Hematopoietic multipotent progenitor cell (in vitro differentiated cells): ENCODE data around the gene ZMIZ2. TPM values are rescaled to one million over a fixed set of nuclear protein-coding genes. Genes with fewer than 3 reads are reported as not detected.
"Not testable (repeated sequence)": the region's sequence is repeated elsewhere in the genome, so short reads cannot be mapped to it uniquely, and the experiment has no call there.

ENCODE experiments used
- DNase-seq, 3 donors: peaks; one replicate each; pipeline ENCODE4 v3.0.0-alpha.2; 2011 to 2015; ENCODE audit warnings: low read depth in 2 of 3, low spot score in 2 of 3
- total RNA-seq: library from RNA; depleted of rRNA; stranded (reverse); fragments of >200 nt; gene quantifications from one replicate; pipeline ENCODE4 v1.2.3, GENCODE V29; 2012

ZMIZ2 gene
- total RNA-seq, 1 donor, result 31.2 TPM

DNA sequence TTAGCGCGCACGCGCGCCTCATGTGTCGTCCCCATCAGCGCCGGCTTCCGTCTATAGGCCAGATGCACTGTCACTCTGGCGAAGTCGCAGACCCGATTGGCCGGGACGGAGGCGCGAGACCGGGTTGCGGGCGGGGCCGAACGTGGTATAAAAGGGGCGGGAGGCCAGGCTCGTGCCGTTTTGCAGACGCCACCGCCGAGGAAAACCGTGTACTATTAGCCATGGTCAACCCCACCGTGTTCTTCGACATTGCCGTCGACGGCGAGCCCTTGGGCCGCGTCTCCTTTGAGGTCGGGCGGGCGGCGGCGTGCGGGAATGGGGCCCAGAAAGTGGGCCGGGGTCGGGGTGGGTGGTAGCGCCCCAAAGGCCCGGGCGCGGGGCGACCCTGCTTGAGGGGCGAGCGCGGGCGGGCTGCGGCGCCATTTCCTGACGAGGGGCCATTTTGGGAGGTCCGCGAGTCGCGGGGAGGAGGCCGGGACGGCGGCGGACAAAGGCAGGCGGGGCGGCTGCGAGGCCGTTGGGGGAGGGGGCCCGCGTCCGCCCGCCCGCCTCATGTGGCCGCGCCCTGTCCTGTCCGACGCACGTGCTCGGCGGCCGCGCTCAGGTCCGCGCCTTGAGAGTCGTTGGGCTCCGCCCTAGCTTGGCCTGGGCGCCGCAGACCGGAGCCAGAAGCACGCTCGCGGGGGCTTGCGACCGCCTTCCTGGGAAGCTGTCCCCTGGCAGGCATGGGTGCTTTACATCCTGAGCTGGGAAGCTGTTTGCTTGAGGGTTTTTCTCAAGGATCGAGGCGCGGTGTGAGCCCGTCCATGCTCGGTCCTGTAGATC, 48.1 kb downstream of the ZMIZ2 start, which contains the start of gene PPIA:
PPIA (plus strand) TSS at position 178 of the 825 bp plus-strand sequence; CDS start at position 222, 44 bp downstream.
- peak; percentile 95 to 99 (median 98) for DNase-seq

DNA sequence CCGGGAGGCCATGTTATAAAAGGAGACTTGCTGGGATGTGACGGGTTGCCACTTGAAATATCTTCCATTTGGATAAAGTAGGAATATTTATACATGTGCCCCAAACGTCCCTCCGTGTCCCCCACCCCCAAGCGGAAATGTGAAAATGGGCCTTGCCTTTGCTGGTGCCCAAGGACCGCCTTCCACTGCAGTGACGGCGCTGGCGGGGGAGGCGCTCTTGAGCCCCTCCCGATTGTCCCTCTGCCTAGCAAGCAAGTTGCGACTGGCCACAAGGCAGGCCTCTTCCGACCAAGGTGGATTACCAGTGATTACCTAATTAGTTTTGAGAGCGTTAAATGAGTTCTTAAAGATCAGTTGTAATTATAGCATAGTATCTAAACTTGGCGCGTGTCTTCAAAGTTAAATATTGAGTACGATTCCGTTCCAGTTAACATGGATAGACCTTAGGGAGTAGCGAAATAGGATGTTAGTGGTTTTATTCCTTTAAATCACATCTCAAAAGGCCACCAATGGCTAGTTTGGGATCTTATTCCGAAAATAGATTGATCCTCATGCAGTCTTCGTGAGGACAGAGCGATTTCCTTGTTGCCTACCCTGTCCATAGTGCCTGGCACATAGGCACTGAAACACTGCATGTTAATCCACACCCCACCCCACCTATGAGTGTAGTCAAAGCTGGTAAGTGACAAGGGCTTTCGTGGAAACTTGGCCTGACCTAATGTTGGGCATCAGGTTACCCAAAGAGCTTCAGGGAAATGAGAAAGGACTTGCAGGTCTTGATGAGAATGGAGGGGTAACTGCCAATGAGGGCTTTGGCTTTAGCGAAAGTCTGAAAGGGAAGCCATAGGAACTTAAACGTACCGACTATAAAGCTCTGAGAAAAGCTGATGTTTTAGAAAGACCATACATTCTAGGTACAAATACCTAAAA, 48.9 kb downstream of the ZMIZ2 start:
- DNase-seq, result peak; percentile 60 to 94 (median 87)

DNA sequence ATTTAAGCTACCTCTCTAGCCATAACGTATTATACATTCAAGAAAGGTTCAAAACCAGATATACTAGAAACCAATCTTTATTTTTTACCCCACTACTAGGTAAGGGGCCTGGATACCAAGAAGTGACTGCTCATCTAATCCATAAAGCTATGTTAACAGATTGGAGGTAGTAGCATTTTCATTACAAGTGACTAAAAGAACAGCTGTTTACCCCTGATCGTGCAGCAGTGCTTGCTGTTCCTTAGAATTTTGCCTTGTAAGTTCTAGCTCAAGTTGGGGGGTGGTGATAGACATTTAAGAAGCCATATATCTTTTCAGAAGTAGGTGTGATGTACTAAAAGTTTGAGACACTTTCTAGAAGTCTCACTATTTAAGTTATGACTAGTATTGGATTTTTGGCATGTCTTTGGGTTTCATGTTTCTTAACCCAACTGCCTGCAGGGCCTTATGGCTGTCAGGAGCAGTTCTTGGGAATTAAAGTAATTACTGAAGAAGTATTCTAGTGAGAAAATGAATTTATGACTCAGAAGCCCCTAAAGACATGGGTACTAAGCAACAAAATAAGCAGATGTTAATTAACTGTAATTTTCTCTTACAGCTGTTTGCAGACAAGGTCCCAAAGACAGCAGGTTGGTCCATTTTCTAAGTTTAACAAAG, 50.1 kb downstream of the ZMIZ2 start:
- no peak for DNase-seq

DNA sequence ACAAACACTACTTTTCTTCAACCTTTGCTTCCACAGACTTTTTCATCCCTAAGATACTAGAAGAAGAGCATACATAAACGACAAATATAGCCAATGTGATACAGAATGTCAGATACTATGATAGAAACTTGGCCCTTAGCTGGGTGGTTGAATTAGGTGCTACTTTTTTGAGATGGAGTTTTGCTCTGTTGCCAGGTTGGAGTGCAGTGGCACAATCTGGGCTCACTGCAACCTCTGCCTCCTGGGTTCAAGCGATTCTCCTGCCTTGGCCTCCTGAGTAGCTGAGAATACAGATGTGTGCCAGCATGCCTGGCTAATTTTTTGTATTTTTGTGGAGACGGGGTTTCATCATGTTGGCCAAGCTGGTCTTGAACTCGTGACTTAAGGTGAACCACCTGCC, 51.3 kb downstream of the ZMIZ2 start:
- no peak for DNase-seq

DNA sequence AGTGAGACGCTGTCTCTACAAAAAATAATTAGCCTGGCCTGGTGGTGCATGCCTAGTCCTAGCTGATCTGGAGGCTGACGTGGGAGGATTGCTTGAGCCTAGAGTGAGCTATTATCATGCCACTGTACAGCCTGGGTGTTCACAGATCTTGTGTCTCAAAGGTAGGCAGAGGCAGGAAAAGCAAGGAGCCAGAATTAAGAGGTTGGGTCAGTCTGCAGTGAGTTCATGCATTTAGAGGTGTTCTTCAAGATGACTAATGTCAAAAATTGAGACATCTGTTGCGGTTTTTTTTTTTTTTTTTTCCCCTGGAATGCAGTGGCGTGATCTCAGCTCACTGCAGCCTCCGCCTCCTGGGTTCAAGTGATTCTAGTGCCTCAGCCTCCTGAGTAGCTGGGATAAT, 53.2 kb downstream of the ZMIZ2 start:
- no peak for DNase-seq

DNA sequence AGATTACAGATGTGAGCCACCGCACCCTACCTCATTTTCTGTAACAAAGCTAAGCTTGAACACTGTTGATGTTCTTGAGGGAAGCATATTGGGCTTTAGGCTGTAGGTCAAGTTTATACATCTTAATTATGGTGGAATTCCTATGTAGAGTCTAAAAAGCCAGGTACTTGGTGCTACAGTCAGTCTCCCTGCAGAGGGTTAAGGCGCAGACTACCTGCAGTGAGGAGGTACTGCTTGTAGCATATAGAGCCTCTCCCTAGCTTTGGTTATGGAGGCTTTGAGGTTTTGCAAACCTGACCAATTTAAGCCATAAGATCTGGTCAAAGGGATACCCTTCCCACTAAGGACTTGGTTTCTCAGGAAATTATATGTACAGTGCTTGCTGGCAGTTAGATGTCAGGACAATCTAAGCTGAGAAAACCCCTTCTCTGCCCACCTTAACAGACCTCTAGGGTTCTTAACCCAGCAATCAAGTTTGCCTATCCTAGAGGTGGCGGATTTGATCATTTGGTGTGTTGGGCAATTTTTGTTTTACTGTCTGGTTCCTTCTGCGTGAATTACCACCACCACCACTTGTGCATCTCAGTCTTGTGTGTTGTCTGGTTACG, 53.9 kb downstream of the ZMIZ2 start:
- no peak for DNase-seq

DNA sequence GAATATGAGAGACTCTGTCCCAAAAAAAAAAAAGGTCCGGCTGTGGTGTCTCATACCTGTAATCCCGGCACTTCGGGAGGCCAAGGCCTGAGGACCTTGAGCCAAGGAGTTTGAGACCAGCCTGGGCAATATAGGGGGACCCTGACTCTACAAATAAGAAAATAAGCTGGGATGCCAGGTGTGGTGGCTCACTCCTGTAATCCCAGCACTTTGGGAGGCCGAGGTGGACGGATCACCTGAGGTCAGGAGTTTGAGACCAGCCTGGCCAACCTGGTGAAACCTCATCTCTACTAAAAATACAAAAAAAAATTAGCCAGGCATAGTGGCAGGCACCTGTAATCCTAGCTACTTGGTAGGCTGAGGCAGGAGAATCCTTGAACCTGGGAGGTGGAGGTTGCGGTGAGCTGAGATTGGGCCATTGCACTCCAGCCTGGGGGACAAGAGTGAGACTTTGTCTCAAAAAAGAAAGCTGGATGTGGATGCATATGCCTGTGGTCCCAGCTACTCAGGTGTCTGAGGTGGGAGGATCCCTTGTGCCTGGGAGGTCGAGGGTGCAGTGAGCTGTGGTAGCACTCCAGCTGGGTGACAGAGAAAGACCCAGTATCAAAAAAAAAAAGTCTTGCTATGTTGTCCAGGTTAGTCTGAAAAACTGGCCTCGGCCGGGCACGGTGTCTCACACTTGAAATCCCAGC, 55.3 kb downstream of the ZMIZ2 start:
- DNase-seq, result not testable (repeated sequence)

DNA sequence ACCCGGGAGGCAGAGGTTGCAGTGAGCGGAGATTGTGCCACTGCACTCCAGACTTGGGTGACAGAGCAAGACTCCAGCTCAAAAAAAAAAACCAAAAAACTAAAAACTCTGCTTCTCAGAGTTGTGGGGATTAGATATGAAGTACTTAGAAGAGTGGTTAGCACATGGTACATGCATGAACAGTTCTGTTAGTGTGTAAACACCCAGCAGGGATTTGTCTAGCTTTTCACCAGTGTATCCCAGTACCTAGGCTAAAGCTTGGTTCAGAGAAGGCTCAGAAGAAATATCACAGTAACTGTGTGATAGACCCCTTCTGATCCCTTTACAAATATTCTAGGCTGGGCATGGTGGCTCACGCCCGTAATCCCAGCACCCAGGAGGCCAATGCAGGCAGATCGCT, 57.3 kb downstream of the ZMIZ2 start:
- DNase-seq, result no peak

DNA sequence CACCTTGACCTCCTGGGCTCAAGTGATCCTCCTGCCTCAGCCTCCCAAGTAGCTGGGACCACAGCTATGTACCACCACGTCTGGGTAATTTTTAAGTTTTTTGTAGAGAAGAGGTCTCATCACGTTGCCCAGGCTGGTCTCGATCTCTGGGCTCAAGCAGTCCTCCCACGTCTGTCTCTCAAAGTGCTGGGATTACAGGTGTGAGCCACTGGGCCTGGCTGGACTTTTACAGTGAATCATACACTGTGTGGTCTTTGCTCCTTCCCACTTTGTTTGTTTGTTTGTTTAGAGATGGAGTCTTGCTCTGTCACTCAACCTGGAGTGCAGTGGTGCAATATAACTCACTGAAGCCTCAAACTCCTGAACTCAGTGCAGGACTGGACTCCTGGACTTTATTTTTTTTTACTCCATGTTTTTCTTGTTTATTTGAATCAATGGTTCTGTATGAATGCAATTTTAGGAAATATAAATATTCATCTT, 60.3 kb downstream of the ZMIZ2 start:
- no peak for DNase-seq

DNA sequence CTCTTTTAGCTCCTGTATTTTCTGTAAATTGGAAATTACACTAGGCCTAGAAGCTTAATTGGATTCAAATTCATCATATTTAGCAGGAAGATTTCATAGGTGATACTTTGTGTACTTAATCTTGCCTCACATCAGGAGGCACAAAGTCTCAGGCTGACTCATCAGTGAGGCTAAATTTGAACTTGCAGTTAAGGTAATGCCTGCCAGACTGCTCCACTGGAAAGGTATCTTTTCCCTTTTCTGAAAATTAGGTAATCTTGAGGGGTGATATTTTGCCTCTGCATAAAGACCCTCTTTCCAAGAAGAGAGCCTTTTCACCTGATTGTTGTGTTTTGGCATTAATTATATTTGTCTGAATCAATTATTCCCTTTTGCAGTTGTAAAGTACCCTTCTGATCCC, 62.4 kb downstream of the ZMIZ2 start:
- DNase-seq, result no peak

DNA sequence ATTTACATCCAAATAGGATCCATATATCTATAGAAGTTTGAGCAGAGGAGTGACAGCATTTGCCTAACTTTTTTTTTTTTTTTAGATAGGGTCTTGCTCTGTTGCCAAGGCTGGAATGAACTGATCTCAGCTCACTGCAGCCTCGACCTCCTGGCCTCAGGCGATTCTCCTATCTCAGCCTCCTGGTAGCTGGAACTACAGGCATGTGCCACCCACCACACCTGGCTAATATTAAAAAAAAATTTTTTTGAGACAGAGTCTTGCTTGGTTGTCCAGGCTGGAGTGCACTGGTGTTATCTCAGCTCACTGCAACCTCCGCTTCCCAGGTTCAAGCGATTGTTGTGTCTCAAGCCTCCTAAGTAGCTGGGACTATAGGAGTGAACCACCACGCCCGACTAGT, 62.9 kb downstream of the ZMIZ2 start:
- no peak for DNase-seq

DNA sequence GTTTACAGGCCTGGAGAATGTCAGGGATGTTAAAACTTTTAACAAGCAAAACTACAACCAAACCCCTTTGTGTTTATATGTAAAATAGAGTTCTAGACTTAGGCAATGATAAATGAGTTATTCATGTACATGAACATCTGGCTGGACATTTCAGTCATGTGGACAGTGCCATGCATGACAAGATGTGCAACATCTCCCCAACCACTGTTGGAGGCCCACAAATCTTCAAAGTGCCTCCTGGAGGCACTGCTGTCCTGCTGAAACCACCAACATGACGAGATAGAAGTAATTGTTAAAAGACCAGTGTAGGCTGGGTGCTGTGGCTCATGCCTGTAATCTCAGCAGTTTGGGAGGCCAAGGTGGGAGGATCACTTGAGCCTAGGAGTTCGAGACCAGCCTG, 66.3 kb downstream of the ZMIZ2 start:
- no peak for DNase-seq

DNA sequence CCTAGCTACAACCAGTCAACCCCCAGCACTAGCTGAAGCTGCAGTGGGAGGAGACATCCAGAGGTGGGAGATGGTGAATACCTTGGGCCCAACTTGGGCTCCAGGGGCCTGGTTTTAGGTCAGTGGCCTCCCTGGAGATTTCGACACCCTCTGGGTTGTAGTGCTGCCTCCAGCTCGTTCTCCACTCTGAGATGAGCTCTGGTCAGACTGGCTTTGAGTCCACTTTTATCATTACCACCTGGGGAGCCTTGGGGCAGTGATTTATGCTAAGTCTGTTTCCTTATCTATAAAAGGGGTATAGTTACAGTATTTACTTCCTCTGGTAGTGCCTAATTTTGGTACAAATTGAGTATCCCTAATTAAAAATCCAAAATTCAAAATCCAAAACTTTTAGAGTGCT, 70.6 kb downstream of the ZMIZ2 start:
- DNase-seq, result no peak

Other genes starting within 250 kb of the ZMIZ2 start
- under 0.01 TPM for gene NPC1L1, start 207.5 kb upstream of the ZMIZ2 start, total RNA-seq
- 69.5 TPM for gene DDX56, start 174.9 kb upstream of the ZMIZ2 start, total RNA-seq
- gene TMED4, start 166.6 kb upstream of the ZMIZ2 start, total RNA-seq, result 133 TPM
- gene OGDH, start 142.2 kb upstream of the ZMIZ2 start, total RNA-seq, result 97.8 TPM
- 1,284 TPM for gene PPIA, start 47.8 kb downstream of the ZMIZ2 start, total RNA-seq
- 232 TPM for gene H2AZ2, start 99.2 kb downstream of the ZMIZ2 start, total RNA-seq
- 14.0 TPM for gene PURB, start 136.7 kb downstream of the ZMIZ2 start, total RNA-seq
- gene MYO1G, start 230.2 kb downstream of the ZMIZ2 start, total RNA-seq, result 150 TPM